Measurements from ENCODE around the gene HDAC5.
"Not testable (repeated sequence)": the region's sequence is repeated elsewhere in the genome, so short reads cannot be mapped to it uniquely, and the experiment has no call there.

HDAC5 gene

DNA sequence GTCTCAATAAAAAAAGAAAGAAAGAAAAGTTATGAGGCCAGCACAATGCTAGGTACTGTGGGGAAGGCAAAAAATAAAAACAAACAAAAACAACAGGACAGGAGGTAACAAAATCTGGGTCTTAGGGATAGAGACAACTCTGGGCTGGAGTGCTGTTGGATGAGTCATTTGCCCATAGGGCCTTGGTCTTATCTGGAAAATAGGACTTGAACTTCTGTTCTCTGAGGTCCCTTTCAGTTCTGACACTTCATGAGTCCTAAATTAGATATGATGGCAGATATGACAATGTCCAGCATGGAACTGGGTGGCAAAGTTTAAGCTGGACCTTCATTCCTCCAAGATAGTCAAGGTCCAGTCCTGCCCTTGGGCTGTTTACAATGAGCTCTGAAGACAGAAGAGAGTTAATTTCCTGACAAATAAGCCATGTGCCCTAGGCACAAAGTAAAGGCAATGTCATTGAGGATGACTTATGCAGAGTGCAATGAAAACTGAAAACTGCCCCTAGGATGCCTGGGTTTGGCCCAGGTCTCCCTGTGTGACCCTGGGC lies 8.9 kb upstream of the HDAC5 start:
- DNase-seq = peak; percentile 32

DNA sequence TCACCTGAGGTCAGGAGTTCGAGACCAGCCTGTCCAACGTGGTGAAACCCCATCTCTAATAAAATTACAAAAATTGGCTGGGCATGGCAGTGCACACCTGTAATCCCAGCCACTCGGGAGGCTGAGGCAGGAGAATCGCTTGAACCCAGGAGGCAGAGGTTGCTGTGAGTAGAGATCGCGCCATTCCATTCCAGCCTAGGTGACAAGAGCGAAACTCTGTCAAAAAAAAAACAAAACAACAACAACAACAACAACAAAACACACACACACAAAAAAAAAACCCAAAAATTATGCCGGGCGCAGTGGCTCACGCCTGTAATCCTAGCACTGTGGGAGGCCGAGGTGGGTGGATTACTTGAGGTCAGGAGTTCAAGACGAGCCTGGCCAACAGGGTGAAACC lies 7.9 kb upstream of the HDAC5 start:
- DNase-seq = not testable (repeated sequence)

DNA sequence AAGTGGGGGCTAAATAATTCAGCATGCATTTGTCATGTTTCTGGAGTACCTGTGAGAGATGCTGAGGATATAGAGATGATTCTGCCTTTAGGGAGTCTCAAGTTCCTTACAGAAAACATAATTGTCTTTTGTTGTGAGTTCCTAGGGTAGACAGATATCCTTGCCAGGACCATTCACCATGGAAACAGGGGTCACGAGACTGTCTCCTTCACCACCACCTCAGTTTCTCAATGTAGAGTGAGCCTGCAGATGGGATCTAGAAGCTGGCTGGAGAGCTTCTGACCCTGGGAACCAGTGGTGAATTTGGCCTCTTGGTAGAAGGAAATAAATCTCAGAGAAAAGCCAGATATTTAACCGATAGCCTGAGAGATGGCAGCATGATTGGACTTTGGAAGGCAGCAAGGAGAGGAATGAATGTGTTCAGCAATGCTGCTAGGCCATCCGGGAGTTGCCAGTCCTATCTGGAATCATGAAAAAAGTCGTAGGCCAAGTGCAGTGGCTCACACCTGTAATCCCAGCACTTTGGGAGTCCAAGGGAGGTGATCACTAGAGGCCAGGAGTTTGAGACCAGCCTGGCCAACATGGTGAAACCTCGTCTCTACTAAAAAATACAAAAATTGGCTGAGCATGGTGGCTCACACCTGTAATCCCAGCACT lies 7.4 kb upstream of the HDAC5 start:
- no peak for DNase-seq

GRCh38 chr17:44128383-44128782 lies 4.9 kb upstream of the HDAC5 start:
- DNase-seq = no peak

DNA sequence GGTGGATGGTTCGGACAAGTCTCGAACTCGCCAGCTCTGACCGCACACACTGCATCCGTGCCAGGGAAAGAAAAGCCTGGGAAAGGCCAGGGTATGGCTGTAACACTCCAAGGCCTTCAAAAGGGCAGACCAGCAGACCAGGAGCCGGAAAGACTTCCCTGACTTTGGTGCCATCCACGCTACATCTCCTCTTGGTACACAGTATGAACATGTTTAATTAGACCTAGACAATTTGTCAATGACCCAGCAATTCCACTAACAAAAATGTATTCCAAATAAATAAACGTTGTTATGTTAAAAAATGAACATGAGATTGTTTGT lies 637 bp upstream of the HDAC5 start:
- DNase-seq = no peak

DNA sequence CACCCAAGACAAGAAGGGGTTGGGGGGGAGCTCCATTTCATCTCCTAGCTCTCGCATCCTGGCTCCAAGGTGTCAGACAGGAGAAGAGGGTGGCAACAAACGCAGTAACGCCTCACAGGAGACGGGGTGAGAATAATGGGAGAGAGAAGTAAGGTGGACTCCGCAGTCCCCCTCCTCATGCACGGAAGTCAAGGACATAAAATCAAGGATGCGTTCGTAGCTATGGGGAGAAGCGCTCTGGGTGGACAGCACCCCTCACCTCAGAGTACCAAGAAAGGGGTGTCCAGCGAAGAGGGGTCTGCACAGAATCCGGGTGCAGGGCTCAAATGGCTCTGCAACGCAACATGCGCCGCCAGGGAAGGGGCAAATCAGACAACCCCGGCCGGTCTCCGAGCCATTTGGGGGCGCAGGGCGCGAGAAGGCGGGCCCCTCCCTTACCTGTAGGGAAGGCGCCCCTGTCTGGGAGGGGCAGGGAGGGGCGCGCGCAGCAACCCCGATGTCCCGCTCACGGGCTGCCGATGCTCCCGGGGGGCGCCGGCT lies 555 bp downstream of the HDAC5 start:
- DNase-seq = no peak

GRCh38 chr17:44121997-44122815 lies 1.2 kb downstream of the HDAC5 start:
- DNase-seq = no peak

DNA sequence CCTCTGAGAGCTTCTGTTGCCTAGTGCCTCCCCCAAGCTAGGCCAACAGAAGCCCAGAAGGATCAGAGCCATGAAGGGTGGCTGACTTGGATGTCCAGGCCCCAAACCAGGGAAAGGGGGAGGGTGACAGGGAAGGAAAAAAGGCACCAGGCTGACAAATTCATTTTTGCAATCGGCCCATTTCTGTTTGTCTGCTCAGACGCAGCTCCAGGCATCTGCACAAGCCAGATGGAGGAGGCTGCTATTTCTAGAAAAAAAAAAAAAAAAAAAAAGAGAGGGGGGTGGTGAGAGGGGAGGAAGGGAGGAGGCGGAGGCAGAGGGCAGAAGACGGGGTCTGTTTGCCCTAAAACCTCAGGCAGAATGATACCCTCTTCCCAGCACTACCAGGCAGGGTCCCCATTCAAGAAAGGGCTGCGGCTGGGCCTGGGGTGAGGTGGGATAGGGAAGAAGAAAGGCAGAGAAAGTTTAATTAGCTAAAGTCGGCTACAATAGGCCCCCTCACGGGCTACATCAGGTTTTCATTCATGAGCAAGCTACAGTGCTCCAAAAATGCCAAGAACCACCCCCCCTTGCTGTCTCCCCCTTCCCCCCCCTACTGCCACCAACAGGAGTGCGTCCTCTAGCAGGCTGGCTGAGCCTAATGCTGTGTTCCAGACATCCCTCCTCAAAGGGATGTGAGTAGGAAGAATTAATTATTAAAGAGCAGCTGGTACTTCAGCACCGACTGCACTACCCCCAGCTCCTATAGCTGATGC lies 2.4 kb downstream of the HDAC5 start:
- DNase-seq = no peak

DNA sequence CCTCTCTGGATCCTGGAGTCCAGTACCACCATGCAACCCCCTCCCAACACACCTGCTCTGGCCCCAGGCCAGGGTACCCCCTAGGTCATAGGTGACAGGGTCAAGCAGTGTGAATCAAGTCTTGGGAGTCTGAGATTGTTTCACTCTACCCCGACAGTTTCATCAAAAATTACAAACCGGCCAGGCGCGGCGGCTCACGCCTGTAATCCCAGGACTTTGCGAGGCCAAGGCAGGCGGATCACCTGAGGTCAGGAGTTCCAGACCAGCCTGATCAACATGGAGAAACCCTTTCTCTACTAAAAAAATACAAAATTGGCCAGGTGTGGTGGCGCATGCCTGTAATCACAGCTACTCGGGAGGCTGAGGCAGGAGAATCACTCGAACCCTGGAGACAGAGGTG lies 3.2 kb downstream of the HDAC5 start:
- not testable (repeated sequence) for DNase-seq

GRCh38 chr17:44119798-44120197 lies 3.6 kb downstream of the HDAC5 start:
- DNase-seq = no peak

DNA sequence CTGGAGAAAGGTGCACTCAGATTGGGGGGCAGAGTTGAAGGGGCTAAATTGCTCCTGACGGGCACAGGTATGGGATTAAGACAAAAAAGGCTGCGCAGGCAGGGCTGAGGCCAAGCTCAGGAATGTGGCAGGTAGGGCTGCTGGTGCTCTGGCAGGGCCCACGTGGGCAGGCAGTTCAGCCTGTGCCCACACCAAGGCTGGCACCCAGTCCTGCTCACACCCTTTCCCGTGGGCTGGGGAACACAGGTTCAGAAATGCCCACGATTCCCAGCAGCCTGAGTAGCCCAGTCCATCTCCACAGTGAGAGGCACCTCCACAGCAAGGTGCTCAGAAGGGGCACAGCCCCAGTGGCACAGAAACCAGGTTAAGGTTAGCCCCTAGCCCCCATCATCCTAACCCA lies 4.4 kb downstream of the HDAC5 start:
- no peak for DNase-seq

DNA sequence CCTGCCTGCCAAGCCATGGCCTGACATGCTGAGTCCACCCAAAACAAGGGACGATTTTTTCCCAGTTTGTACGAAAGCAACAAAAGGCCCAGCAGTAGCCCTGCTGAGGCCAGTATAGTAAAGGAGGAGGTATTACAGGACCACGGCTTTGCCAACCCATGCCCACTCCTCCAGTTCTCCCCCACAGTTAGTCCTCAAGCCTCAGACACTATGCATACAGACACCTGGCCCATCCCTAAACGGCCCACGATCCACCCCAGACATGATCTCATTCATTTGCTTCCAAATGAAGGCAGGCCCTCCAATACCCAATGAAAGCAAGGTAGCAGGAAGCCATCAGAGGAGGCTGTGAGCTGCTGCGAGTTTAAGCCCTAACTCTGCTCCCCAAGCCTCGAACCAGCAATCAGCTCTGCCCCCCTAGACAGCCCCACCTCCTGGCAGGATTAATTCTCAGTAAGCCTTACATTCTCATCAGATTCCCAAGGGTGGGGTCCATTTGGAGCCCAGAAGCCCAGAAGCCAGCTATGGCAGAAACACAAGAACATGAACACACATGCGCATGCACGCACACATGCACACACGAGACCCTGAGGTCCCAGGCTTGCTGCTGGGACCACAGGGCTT lies 4.9 kb downstream of the HDAC5 start:
- DNase-seq = no peak

GRCh38 chr17:44117351-44117750 lies 6.1 kb downstream of the HDAC5 start:
- DNase-seq = no peak

DNA sequence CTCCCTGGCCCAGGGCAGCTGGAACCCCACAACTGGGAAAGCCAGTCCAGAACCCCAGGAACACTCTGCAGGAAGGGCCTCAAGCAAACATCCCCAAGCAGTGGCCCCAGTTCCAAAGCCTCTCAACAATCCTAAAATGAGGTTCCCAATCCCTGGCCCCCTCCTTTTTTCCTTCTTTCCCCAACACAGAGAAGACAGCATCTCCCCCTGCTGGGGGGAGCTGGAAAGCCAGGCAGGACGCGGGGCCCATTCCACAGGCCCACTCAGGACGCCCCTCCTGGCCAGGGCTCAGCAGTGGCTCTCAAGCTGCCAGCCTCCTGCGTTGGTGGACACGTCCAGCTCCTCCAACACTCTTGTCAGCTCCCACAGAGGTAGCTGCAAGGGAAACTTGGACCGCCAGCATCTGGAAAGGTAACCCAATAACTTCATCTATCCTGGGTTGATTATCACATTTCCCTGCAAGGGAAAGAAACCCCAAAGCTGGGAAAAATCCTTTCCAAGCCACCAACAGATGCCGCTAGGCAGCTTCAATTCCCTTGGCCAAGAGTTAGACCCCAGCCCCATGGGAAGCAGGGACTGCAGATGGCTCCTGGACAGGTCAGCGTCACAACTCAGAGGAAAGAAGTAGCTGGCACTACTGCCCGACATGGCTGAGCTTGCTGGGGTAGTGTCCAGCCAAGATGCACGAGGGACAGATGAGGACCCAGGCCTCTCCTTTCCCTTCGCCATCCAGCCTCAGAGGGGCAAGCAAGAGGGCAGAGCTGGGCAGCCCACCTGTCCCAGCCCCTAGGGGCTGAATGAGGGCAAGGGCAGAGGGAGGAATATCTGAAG lies 7.6 kb downstream of the HDAC5 start:
- DNase-seq = no peak

DNA sequence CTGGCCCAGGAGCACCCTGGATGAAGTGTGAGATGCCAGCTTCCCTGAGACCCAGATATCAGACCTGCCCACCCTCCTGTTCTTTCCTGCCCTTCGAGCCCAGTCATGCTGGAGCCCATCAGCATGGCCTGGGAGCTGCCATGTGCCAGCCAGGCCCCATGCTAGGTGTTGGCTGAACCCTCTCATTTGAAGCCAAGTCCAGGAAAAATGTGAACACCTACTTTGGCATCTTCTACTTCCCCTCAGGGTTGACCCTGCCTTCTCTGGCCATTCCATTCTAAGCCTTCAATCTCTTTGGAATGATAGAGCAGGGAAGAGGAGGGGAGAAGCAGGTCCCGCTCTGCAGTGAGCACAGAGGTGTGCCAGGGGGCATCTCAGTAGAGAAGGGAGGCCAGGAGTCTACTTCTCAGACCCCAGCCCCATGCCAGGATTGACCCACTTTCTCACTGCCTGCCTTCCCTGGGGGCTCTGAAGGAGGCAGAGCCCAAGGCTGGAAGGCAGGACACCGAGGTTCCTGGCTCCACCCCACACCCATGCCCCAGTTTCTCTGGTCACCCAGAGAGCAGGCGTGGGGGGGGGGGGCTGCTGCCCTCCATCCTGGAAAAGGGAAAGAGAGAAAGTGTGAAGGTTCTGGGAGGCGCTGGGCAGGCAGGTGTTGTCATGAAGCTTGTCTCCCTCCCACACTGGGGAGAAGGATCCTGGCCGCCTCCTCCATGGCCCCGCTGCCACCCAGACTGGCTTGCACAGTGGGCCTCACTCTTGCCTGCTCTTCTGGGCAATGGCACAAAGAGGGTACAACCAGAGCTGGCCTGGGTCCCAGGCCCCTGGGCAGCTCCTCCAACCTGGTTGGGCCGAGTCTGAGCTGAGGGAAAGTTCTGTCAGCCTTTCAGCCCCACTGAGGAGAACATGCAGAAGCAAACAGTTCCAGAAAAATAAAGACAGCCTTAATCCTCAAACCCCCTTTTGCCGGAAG lies 9.3 kb downstream of the HDAC5 start:
- no peak for DNase-seq

DNA sequence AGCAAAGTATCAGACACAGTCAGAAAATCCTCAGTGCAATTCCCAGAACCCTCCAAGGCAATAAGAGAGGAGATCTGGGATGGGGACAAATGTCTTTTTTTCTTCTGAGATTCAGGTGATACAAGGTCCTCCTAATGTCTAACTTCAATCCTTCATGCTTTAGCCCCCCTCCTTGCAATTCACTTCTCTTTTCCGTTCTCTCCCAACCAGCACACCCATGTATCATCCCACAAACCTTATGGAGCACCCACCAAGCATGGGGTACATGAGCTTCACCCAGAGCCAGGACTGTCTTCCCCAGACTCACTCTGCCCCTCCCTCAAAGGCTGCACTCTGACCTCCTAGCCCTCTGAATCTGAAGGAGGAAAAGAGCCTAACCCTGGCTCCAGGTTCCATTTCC lies 10.1 kb downstream of the HDAC5 start:
- DNase-seq = no peak

- DNase-seq = no peak
These were observed 10.9 kb downstream of the HDAC5 start for GRCh38 chr17:44112284-44113280.

GRCh38 chr17:44111777-44112176 lies 11.7 kb downstream of the HDAC5 start:
- no peak for DNase-seq
